ENCODE results near the gene EPHA7.

Gene EPHA7

GRCh38 chr6:93371756-93372155 lies 47.6 kb downstream of the EPHA7 start:
- TF ChIP-seq, protein P1, sequence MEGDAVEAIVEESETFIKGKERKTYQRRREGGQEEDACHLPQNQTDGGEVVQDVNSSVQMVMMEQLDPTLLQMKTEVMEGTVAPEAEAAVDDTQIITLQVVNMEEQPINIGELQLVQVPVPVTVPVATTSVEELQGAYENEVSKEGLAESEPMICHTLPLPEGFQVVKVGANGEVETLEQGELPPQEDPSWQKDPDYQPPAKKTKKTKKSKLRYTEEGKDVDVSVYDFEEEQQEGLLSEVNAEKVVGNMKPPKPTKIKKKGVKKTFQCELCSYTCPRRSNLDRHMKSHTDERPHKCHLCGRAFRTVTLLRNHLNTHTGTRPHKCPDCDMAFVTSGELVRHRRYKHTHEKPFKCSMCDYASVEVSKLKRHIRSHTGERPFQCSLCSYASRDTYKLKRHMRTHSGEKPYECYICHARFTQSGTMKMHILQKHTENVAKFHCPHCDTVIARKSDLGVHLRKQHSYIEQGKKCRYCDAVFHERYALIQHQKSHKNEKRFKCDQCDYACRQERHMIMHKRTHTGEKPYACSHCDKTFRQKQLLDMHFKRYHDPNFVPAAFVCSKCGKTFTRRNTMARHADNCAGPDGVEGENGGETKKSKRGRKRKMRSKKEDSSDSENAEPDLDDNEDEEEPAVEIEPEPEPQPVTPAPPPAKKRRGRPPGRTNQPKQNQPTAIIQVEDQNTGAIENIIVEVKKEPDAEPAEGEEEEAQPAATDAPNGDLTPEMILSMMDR (conservative IDR thresholded peaks at IDR 0.05; ENCODE audit: low read depth, low read length): no peak
- H3K4me3 ChIP-seq (ENCODE audit: low read length): no peak overlapping the region
- DNase-seq (ENCODE audit: low read depth): no peak

DNA sequence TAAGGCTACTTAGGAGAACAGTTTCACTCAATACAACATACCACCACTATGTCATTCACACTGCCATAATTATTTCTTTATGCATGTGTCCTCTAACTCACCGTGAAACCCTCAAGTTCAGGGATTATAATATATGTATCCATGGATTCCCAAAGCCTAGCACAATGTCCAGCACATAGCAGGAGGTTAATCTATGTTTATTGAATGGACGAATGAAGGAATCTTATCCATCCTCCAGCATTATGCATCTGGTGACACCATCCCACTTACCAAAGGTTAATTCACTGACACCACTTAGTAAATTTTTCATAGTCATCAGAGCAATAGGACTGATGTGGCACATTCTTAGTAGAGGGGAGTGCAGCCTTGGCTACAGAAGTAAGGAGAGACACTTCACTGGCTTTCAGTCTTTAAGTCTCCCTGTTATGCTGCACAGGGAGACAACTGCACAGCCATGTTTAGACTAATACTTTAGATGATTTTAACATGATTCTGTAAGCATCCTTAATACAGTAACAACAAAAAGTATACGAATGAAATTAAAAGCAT lies 49.7 kb downstream of the EPHA7 start:
- no peak for DNase-seq (ENCODE audit: low read depth)
- TF ChIP-seq, protein P1 (conservative IDR thresholded peaks at IDR 0.05; ENCODE audit: low read depth, low read length): no peak
- no peak overlapping the region for H3K4me3 ChIP-seq (ENCODE audit: low read length)

- H3K4me3 ChIP-seq (ENCODE audit: low read length): no peak overlapping the region
- no peak for DNase-seq (ENCODE audit: low read depth)
- TF ChIP-seq, protein P1 (conservative IDR thresholded peaks at IDR 0.05; ENCODE audit: low read depth, low read length): no peak
These were observed 52.9 kb downstream of the EPHA7 start for GRCh38 chr6:93366506-93366905.

DNA sequence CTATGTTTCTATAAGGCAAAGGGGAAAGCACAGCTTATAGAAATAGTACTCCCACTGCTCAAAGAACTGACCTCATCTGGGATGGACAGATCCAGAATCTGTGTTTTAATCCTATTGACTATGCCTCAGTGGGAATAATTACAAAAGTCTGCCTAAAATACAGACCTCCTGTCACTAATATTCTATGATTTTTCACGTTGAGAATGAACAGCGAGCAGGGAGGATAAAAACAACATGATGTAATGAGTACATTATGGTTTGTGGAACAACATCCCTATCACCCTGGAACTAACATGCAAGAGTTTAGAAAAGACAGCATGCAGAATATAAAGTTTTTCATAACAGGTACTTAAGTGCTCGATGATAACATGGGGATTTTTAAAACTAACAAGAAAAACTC lies 53.9 kb downstream of the EPHA7 start:
- no peak for DNase-seq (ENCODE audit: low read depth)
- TF ChIP-seq, protein P1 (conservative IDR thresholded peaks at IDR 0.05; ENCODE audit: low read depth, low read length): no peak
- no peak overlapping the region for H3K4me3 ChIP-seq (ENCODE audit: low read length)

DNA sequence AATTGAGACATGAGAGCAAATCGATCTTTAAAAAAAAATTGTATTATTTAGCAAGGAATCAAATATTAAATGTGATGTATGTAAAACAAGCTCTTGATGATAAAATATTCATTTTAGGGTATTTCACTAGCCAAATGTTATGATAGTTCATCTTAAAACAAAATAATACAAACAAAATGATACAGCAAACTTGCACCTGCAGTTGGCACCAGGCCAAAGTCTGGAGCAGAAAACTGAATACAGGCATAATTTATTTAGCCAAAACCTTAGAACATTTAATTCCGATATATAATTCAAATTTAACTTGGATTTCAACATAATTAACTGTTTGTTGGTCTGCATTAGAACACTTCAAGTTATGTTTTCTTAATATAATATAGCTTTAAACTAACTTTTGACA lies 60.9 kb downstream of the EPHA7 start:
- no peak overlapping the region for H3K4me3 ChIP-seq (ENCODE audit: low read length)
- DNase-seq (ENCODE audit: low read depth): no peak
- TF ChIP-seq, protein P1 (conservative IDR thresholded peaks at IDR 0.05; ENCODE audit: low read depth, low read length): no peak

DNA sequence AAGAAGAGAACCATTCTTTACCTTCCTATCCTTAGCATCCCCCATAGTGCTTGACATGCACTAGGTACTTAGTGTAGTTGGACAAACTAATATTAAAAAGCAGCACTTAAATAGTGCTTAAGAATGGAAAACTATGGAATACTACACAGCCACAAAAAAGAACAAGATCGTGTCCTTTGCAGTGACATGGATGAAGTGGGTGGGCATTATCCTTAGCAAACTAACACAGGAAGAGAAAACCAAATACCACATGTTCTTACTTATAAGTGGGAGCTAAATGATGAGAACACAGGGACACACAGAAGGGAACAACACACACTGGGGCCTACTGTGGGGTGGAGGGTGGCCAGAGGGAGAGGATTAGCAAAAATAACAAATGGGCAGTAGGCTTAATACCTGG lies 66.8 kb downstream of the EPHA7 start:
- TF ChIP-seq, protein P1 (conservative IDR thresholded peaks at IDR 0.05; ENCODE audit: low read depth, low read length): no peak
- DNase-seq (ENCODE audit: low read depth): no peak
- H3K4me3 ChIP-seq (ENCODE audit: low read length): no peak overlapping the region

- TF ChIP-seq, protein P1 (conservative IDR thresholded peaks at IDR 0.05; ENCODE audit: low read depth, low read length): no peak
- no peak overlapping the region for H3K4me3 ChIP-seq (ENCODE audit: low read length)
- no peak for DNase-seq (ENCODE audit: low read depth)
These were observed 68.1 kb downstream of the EPHA7 start for GRCh38 chr6:93351222-93351621.

All from retinal pigment epithelial cell (primary cell).